LNCaP clone FGC (cell line): ENCODE results near the gene LTC4S.

Source experiments
- DNase-seq: peaks from one replicate; pipeline ENCODE4 v3.0.0-alpha.2; 2011; ENCODE audit warnings: low read depth
- H3K4me3 ChIP-seq: 2 replicates; pipeline ENCODE4 v1.5.1; 2011; ENCODE audit warnings: mild to moderate bottlenecking, low read depth, low read length, control low read depth
- TF ChIP-seq, protein P1 (sequence below): IDR thresholded peaks from 2 replicates; pipeline ENCODE4 v1.5.1; 2012; ENCODE audit warnings: mild to moderate bottlenecking; ENCODE audit not compliant: control insufficient read depth, insufficient read depth; ENCODE audit errors: extremely low read depth

Gene LTC4S

DNA sequence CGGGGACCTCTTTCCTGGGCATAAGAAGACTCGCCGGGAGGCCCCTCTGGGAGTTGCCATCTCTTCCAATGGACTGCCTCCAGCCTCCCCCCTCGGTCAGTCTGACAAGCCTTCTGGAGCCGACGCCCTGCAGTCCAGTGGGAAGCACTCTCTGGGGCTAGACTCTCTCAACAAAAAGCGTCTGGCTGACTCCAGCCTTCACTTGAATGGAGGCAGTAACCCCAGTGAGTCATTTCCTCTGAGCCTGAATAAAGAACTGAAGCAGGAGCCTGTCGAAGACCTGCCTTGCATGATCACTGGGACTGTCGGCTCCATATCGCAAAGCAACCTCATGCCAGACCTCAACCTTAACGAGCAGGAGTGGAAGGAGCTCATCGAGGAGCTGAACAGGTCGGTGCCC is 28.4 kb upstream of the LTC4S start:
- DNase-seq, result no peak
- no peak overlapping the region for H3K4me3 ChIP-seq
- TF ChIP-seq, protein P1, sequence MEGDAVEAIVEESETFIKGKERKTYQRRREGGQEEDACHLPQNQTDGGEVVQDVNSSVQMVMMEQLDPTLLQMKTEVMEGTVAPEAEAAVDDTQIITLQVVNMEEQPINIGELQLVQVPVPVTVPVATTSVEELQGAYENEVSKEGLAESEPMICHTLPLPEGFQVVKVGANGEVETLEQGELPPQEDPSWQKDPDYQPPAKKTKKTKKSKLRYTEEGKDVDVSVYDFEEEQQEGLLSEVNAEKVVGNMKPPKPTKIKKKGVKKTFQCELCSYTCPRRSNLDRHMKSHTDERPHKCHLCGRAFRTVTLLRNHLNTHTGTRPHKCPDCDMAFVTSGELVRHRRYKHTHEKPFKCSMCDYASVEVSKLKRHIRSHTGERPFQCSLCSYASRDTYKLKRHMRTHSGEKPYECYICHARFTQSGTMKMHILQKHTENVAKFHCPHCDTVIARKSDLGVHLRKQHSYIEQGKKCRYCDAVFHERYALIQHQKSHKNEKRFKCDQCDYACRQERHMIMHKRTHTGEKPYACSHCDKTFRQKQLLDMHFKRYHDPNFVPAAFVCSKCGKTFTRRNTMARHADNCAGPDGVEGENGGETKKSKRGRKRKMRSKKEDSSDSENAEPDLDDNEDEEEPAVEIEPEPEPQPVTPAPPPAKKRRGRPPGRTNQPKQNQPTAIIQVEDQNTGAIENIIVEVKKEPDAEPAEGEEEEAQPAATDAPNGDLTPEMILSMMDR, result no peak

DNA sequence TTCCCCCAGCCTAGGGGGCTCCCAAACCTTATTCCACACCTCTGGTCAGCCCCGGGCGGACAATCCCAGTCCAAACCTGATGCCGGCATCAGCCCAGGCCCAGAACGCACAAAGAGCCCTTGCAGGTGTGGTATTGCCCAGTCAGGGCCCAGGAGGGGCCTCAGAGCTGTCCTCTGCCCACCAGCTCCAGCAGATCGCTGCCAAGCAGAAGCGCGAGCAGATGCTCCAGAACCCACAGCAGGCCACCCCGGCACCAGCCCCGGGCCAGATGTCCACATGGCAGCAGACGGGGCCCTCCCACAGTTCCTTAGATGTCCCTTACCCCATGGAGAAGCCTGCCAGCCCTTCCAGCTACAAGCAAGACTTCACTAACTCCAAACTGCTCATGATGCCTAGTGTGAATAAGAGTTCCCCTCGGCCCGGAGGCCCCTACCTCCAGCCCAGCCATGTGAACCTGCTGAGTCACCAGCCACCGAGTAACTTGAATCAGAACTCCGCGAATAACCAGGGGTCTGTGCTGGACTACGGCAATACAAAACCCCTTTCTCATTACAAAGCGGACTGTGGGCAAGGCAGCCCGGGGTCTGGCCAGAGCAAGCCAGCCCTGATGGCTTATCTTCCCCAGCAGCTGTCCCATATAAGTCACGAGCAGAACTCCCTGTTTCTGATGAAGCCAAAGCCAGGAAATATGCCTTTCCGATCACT is 27.6 kb upstream of the LTC4S start:
- TF ChIP-seq, protein P1, result no peak
- no peak overlapping the region for H3K4me3 ChIP-seq
- no peak for DNase-seq

DNA sequence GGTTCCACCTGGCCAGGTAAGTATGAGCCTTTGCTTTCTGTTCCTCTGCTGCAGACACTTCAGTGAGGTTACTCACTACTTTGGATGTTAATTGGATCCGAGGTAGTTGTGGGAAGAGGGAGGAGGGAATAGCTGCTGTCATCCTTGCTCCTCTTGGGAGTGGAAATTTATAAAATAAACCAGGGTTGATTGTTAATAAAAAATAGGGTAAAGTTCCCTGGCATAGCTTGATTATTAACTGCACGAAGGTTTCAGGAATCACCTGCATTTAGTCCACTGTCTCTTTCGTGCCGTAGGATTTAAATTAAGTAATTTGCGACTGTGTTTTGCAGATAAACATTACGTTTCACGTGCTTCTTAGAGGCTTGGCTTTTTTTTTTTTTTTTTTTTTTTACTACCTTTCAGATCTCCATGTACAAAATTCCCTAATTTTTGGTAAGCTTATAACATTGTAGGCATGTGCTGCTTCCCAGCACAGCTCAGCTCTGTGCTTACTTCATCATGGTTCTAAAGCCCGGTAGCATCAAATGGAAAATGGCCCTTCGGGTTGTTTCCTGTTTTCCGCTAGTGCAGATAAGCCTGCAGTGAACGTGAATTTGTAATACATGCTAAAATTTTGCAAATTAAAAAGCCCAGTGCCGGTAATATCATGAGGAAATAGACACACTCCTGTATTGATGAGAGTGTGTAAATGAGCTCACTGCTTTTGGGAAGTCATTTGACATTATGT is 26.9 kb upstream of the LTC4S start:
- no peak for DNase-seq
- TF ChIP-seq, protein P1, result no peak
- no peak overlapping the region for H3K4me3 ChIP-seq

DNA sequence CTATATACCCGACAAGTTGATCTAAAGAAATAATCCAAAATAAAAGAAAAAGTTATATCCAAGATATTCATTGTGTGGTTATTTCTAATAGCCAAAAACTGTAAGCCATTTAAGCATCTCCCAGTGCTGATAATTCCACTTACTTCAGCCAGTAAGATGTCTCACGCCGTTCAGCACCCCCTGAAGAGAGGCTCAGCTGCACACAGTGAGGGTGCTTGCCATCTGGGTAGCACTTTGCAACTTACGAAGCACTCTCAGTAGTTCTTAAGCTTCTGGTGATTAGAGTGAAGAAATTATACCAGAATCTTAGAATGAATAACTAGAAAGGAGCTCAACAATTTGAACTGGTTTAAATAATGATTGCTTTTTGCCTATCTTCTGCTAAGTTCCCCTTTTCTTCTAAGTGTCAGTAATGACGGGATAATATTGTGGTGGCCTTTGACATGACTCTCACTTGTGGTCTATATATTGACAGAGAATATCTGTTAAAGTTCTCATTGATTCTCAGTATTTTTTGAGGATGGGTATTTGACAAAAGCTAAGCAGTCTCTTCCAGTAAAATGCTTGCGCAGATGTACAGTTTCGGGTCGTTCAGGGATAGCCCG is 26.2 kb upstream of the LTC4S start:
- DNase-seq, result no peak
- TF ChIP-seq, protein P1, result no peak
- no peak overlapping the region for H3K4me3 ChIP-seq

DNA sequence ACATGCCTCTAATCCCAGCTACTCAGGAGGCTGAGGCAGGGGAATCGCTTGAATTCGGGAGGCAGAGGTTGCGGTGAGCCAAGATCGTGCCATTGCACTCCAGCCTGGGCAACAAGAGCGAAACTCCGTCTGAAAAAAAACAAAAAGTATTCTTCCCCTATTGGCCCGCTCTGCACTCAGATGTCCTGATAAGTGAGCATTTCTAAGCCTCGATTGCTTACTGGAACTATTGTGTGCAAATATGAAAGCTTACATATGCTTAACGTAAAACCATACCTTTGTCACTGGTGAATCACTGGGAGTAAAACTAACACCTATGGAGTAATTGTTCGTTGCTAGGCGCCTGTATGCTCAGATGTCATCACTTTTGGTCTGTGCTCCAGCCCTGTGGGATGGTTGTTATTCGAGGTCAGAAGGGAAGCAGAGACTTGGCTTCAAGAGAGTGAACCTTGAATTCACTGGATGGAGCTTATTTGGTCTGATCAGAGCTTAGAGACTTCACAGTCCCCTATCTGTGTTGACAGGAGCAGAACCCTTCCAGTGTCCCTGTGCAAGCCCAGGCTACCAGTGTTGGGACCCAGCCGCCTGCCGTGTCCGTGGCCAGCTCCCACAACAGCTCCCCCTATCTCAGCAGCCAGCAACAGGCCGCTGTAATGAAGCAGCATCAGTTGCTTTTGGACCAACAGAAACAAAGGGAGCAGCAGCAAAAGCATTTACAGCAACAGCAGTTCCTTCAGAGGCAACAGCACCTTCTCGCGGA is 25.3 kb upstream of the LTC4S start:
- H3K4me3 ChIP-seq, result no peak overlapping the region
- TF ChIP-seq, protein P1, result no peak
- DNase-seq, result no peak

DNA sequence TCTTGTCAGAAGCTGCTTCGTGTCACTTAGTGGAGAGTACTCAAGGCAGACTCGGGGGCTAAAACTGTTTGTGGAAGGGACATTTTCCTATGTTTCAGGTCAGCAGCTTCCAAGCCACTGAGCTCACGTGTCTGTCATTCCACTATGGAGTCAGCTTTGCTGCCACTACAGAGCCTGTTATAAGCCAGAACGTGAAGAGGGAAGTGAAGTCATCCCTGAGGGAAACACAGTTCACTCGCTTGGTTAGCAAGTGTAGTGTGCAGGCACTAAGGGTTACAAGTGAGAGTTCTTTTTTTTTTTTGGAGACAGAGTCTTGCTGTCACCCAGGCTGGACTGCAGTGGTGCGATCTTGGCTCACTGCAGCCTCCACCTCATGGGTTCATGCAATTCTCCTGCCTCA is 24.5 kb upstream of the LTC4S start:
- TF ChIP-seq, protein P1, result no peak
- H3K4me3 ChIP-seq, result no peak overlapping the region
- DNase-seq, result no peak
